Tibial artery (tissue), 4 donors: ENCODE data around the gene TENM3.

Experiments used
- DNase-seq, 2 donors: peaks; one replicate each; pipeline ENCODE4 v3.0.0-alpha.2; 2019
- H3K27ac ChIP-seq, 2 donors: fragments of 200-600 bp; sonication (generic) in 1 of 2; 1 replicate in 1 of 2; 2 replicates in 1 of 2; pipeline ENCODE4 v1.5.1; 2018 to 2019; ENCODE audit warnings: mild to moderate bottlenecking in 1 of 2
- H3K27me3 ChIP-seq, 2 donors: fragments of 200-600 bp; sonication (generic) in 1 of 2; one replicate each; pipeline versions ENCODE4 v1.5.1 to v1.6.0; 2016 to 2019
- H3K36me3 ChIP-seq, 3 donors: fragments of 200-600 bp; sonication (generic) in 2 of 3; one replicate each; pipeline ENCODE4 v1.5.1; 2016 to 2019; ENCODE audit warnings: mild to moderate bottlenecking in 2 of 3
- H3K4me1 ChIP-seq, 4 donors: fragments of 200-600 bp; sonication (generic) in 2 of 4; 1 replicate in 3 of 4; 2 replicates in 1 of 4; pipeline ENCODE4 v1.5.1; 2016 to 2019
- H3K4me3 ChIP-seq, 2 donors: fragments of 200-600 bp; sonication (generic) in 1 of 2; 1 replicate in 1 of 2; 2 replicates in 1 of 2; pipeline ENCODE4 v1.5.1; 2018 to 2019; ENCODE audit warnings: mild to moderate bottlenecking in 2 of 2
- H3K9me3 ChIP-seq, 3 donors: fragments of 200-600 bp; sonication (generic) in 1 of 3; one replicate each; pipeline ENCODE4 v1.5.1; 2016 to 2019
- CTCF ChIP-seq, 2 experiments: fragments of 200-600 bp in 1 of 2; fragments of 450-650 bp in 1 of 2; IDR thresholded peaks; one replicate each; pipeline ENCODE4 v1.5.1; 2017 to 2019; ENCODE audit warnings: antibody characterized with exemption in 2 of 2, mild to moderate bottlenecking in 1 of 2, moderate library complexity in 1 of 2
- intact Hi-C: fragments of 100-400 bp; cut with DNase I; formaldehyde crosslinking; loops from one replicate; pipeline ENCODE4 v1.15.0; 2023; ENCODE audit warnings: low total_unique reads

Gene TENM3

GRCh38 chr4:182507805-182508204 is 264.6 kb downstream of the TENM3 start:
- no peak for TF ChIP-seq CTCF (IDR thresholded peaks at IDR 0.05)
- Histone ChIP-seq H3K36me3 (no peaks in the 10 kb centered on the region), H3K27ac (no peak overlapping the region), H3K27me3 (no peaks in the 10 kb centered on the region), H3K9me3 (no peaks in the 10 kb centered on the region), H3K4me1 (no peaks in the 10 kb centered on the region), H3K4me3 (no peak overlapping the region)
- DNase-seq, result no peak
- intact Hi-C loops, result no loop called here

GRCh38 chr4:182510836-182511235 is 267.6 kb downstream of the TENM3 start:
- H3K27me3 ChIP-seq, result no peaks in the 10 kb centered on the region
- no peak overlapping the region for H3K4me3 ChIP-seq
- H3K36me3 ChIP-seq, result no peaks in the 10 kb centered on the region
- no peak overlapping the region for H3K27ac ChIP-seq
- no peaks in the 10 kb centered on the region for H3K9me3 ChIP-seq
- no peaks in the 10 kb centered on the region for H3K4me1 ChIP-seq
- TF ChIP-seq CTCF (IDR thresholded peaks at IDR 0.05), result no peak
- DNase-seq, result no peak
- intact Hi-C loops, result no loop called here

- no peak overlapping the region for H3K4me3 ChIP-seq
- H3K36me3 ChIP-seq, result no peaks in the 10 kb centered on the region
- no peaks in the 10 kb centered on the region for H3K9me3 ChIP-seq
- H3K4me1 ChIP-seq, result no peaks in the 10 kb centered on the region
- intact Hi-C loops, result no loop called here
- DNase-seq, result no peak
- no peaks in the 10 kb centered on the region for H3K27me3 ChIP-seq
- H3K27ac ChIP-seq, result no peak overlapping the region
- TF ChIP-seq CTCF (IDR thresholded peaks at IDR 0.05), result no peak
Measured at GRCh38 chr4:182513587-182514291, 270.5 kb downstream of the TENM3 start.

- no peak for TF ChIP-seq CTCF (IDR thresholded peaks at IDR 0.05)
- Histone ChIP-seq H3K4me1 (no peaks in the 10 kb centered on the region), H3K27ac (no peak overlapping the region), H3K27me3 (no peaks in the 10 kb centered on the region), H3K9me3 (no peaks in the 10 kb centered on the region), H3K4me3 (no peak overlapping the region), H3K36me3 (no peaks in the 10 kb centered on the region)
- intact Hi-C loops, result no loop called here
- no peak for DNase-seq
Measured at GRCh38 chr4:182518421-182518820, 275.2 kb downstream of the TENM3 start.

- no peaks in the 10 kb centered on the region for H3K36me3 ChIP-seq
- no peaks in the 10 kb centered on the region for H3K27me3 ChIP-seq
- DNase-seq, result no peak
- TF ChIP-seq CTCF (IDR thresholded peaks at IDR 0.05), result no peak
- intact Hi-C loops, result no loop called here
- H3K27ac ChIP-seq, result no peak overlapping the region
- no peaks in the 10 kb centered on the region for H3K4me1 ChIP-seq
- no peak overlapping the region for H3K4me3 ChIP-seq
- no peaks in the 10 kb centered on the region for H3K9me3 ChIP-seq
Measured at GRCh38 chr4:182519528-182519927, 276.3 kb downstream of the TENM3 start.

- TF ChIP-seq CTCF (IDR thresholded peaks at IDR 0.05), result no peak
- no peaks in the 10 kb centered on the region for H3K9me3 ChIP-seq
- no peak overlapping the region for H3K4me3 ChIP-seq
- no peaks in the 10 kb centered on the region for H3K36me3 ChIP-seq
- no peaks in the 10 kb centered on the region for H3K27me3 ChIP-seq
- no peak overlapping the region for H3K27ac ChIP-seq
- no peaks in the 10 kb centered on the region for H3K4me1 ChIP-seq
- DNase-seq, result no peak
- intact Hi-C loops, result no loop called here
Measured at GRCh38 chr4:182521011-182521410, 277.8 kb downstream of the TENM3 start.
